K562 (cell line): ENCODE measurements around the gene ZNF22. TPM values are rescaled to one million over a fixed set of nuclear protein-coding genes. Genes with fewer than 3 reads are reported as not detected.

Experiments
- ATAC-seq: fragments of 200-7000 bp; cut with Tn5 transposase; 3 replicates; pipeline ENCODE4 v1.9.1; 2020; ENCODE audit warnings: moderate library complexity
- BruUV-seq: library from RNA; stranded (reverse); fragments of 400-500 nt; replicated peaks from 2 replicates; lab custom pipeline; 2021; lab: Mats Ljungman, UMichigan
- CTCF ChIA-PET: fragments of 300-600 bp; formaldehyde crosslinking; extraction: SDS; loops from one replicate; lab custom pipeline; 2021; ENCODE audit warnings: low intra/inter-chr PET ratio; lab: Yijun Ruan, JAX
- POLR2A ChIA-PET: fragments of 300-600, 350-650 bp; sonication (Branson Sonifier 250); formaldehyde crosslinking; extraction: SDS; loops from one replicate; lab custom pipeline; 2021; ENCODE audit warnings: antibody characterized with exemption, inconsistent platforms; lab: Yijun Ruan, JAX
- DNase-seq, 4 experiments: peaks; one replicate each; pipeline versions ENCODE4 v3.0.0 to v3.0.0-alpha.2; 2011 to 2018; ENCODE audit warnings: low spot score in 3 of 4, mixed read lengths in 3 of 4; ENCODE audit errors: extremely low read depth in 1 of 4
- FAIRE-seq: peaks from 2 replicates; lab custom pipeline; 2011; peaks lifted over from hg19 to GRCh38; lab: Jason Lieb, UNC
- H2AFZ ChIP-seq: 2 replicates; pipeline ENCODE4 v1.6.0; 2011; ENCODE audit warnings: low read depth, low read length, control low read depth, inconsistent platforms
- H3K27ac ChIP-seq: fragments of 200-600 bp; 3 replicates; pipeline ENCODE4 v1.8.0; 2011; ENCODE audit warnings: low read depth, mild to moderate bottlenecking, control low read depth, inconsistent platforms, low read length, moderate library complexity, mixed read lengths; ENCODE audit errors: extremely low read depth
- H3K27me3 ChIP-seq, 2 experiments: fragments of 300-600 bp in 1 of 2; 2 replicates in 1 of 2; 3 replicates in 1 of 2; pipeline versions ENCODE4 v1.6.0 to v1.8.0; 2011; ENCODE audit warnings: inconsistent platforms in 2 of 2, low read length in 2 of 2, mild to moderate bottlenecking in 1 of 2, mixed read lengths in 1 of 2, moderate library complexity in 1 of 2; ENCODE audit not compliant: control insufficient read depth in 2 of 2, insufficient read depth in 2 of 2
- H3K36me3 ChIP-seq: fragments of 300-600 bp; 3 replicates; pipeline ENCODE4 v1.8.0; 2011; ENCODE audit warnings: mild to moderate bottlenecking, low read length, inconsistent platforms; ENCODE audit not compliant: control insufficient read depth, insufficient read depth
- H3K4me1 ChIP-seq, 2 experiments: fragments of 200-600 bp in 1 of 2; replicated peaks in 1 of 2; 2 replicates in 1 of 2; 3 replicates in 1 of 2; pipeline versions ENCODE4 v1.5.1 to v1.8.0; 2011; ENCODE audit warnings: inconsistent platforms in 2 of 2, low read length in 2 of 2, mild to moderate bottlenecking in 1 of 2, mixed read lengths in 1 of 2, moderate library complexity in 1 of 2; ENCODE audit not compliant: control insufficient read depth in 2 of 2, insufficient read depth in 2 of 2
- H3K4me2 ChIP-seq: 2 replicates; pipeline ENCODE4 v1.6.1; 2011; ENCODE audit warnings: low read length, control low read depth, inconsistent platforms, mixed read lengths; ENCODE audit not compliant: insufficient read depth
- H3K4me3 ChIP-seq: fragments of 200-600 bp; sonication (generic), shearing (Covaris generic); 2 replicates; pipeline ENCODE4 v1.5.1; 2016; ENCODE audit warnings: control low read depth, inconsistent platforms
- H3K79me2 ChIP-seq: fragments of 200-600 bp; 3 replicates; pipeline ENCODE4 v1.8.0; 2011; ENCODE audit warnings: low read length, inconsistent platforms; ENCODE audit not compliant: control insufficient read depth, insufficient read depth
- H3K9ac ChIP-seq, 2 experiments: 2 replicates each; pipeline versions ENCODE4 v1.6.0 to v1.6.1; 2011; ENCODE audit warnings: low read depth in 2 of 2, low read length in 2 of 2, control low read depth in 1 of 2, inconsistent platforms in 1 of 2, mild to moderate bottlenecking in 1 of 2, mixed read lengths in 1 of 2; ENCODE audit not compliant: insufficient read depth in 1 of 2
- H3K9me1 ChIP-seq: one replicate; pipeline ENCODE4 v1.6.0; 2011; ENCODE audit warnings: inconsistent platforms, mild to moderate bottlenecking, low read length, moderate library complexity; ENCODE audit not compliant: control insufficient read depth, insufficient read depth
- H3K9me3 ChIP-seq: replicated peaks from 2 replicates; pipeline ENCODE4 v1.5.1; 2011; ENCODE audit warnings: low read depth, low read length, inconsistent platforms; ENCODE audit not compliant: control insufficient read depth, insufficient read depth
- H4K20me1 ChIP-seq: replicated peaks from 2 replicates; pipeline ENCODE4 v1.6.1; 2011; ENCODE audit warnings: low read length, inconsistent platforms, mixed read lengths; ENCODE audit not compliant: control insufficient read depth, insufficient read depth
- CEBPZ ChIP-seq: fragments of 150-350 bp; IDR thresholded peaks from 2 replicates; pipeline ENCODE4 v1.6.1; 2014; ENCODE audit warnings: low read depth, mild to moderate bottlenecking, low read length, borderline replicate concordance
- HNRNPH1 ChIP-seq: fragments of 200-400 bp; formaldehyde crosslinking; optimal IDR thresholded peaks from 2 replicates; pipeline ENCODE3; 2017; ENCODE audit warnings: low read depth, mild to moderate bottlenecking, low read length, moderate library complexity
- MED1 ChIP-seq: sonication (generic); formaldehyde crosslinking; IDR thresholded peaks from 2 replicates; pipeline ENCODE4 v1.8.1; 2023; ENCODE audit warnings: missing genetic modification reagents, borderline replicate concordance
- NR4A1 ChIP-seq, 2 experiments: fragments of 250-450 bp in 1 of 2; fragments of 450-650 bp in 1 of 2; sonication (Bioruptor Pico) in 1 of 2; IDR thresholded peaks; 2 replicates each; pipeline versions ENCODE4 v1.4.0 to v1.6.1; 2016 to 2020; ENCODE audit warnings: mild to moderate bottlenecking in 2 of 2, missing compliant biosample characterization in 1 of 2, missing genetic modification characterization in 1 of 2, moderate library complexity in 1 of 2
- RBM15 ChIP-seq: fragments of 200-400 bp; formaldehyde crosslinking; IDR thresholded peaks from 2 replicates; pipeline ENCODE4 v1.6.1; 2018; ENCODE audit warnings: mild to moderate bottlenecking, low read length, moderate library complexity; ENCODE audit not compliant: insufficient read depth
- YBX1 ChIP-seq: fragments of 450-650 bp; IDR thresholded peaks from 2 replicates; pipeline ENCODE4 v1.7.1; 2016; ENCODE audit warnings: mild to moderate bottlenecking
- ZNF212 ChIP-seq: fragments of 450-650 bp; formaldehyde crosslinking; IDR thresholded peaks from 2 replicates; pipeline ENCODE4 v1.4.0; 2020; ENCODE audit warnings: mild to moderate bottlenecking
- WGBS: fragments of 100-300 bp; shearing (Covaris generic); methylation state at CpG from one replicate; pipeline ENCODE4 v1.1.6; 2016; ENCODE audit warnings: low coverage, mixed read lengths; ENCODE audit not compliant: insufficient coverage; ENCODE audit errors: missing lambda C conversion rate; 5-methylcytosine and 5-hydroxymethylcytosine counted together
- in situ Hi-C: fragments of 300-500 bp; cut with MboI; formaldehyde crosslinking; loops from 4 replicates; pipeline ENCODE4 v1.15.0; 2018; ENCODE audit warnings: inconsistent platforms, mixed read lengths
- intact Hi-C: fragments of 100-400 bp; cut with micrococcal nuclease; formaldehyde crosslinking; loops from 2 replicates; pipeline ENCODE4 v1.14.2; 2022
- polyA plus RNA-seq, 8 experiments: library from polyadenylated mRNA; depleted of rRNA in 4 of 8; stranded (reverse) in 5 of 8; unstranded in 3 of 8; fragments of >200 nt; fragmentation: Nextera tagmentation in 2 of 8; fragmentation: Illumina TruSeq in 1 of 8; extraction: Ambion mirVana in 2 of 8; extraction: Trizol in 1 of 8; gene quantifications; 2 replicates each; pipeline versions ENCODE4 v1.2.1 to v1.2.3, GENCODE V29; 2011 to 2014; ENCODE audit warnings: inconsistent platforms in 1 of 8, missing spikeins in 1 of 8
- total RNA-seq, 7 experiments: library from RNA; depleted of rRNA in 6 of 7; stranded (reverse); fragments of >200 nt in 6 of 7; fragmentation: Illumina TruSeq in 2 of 7; extraction: Trizol in 2 of 7; gene quantifications; 2 replicates each; pipeline versions ENCODE4 v1.2.1 to v1.2.3, GENCODE V29; 2011 to 2021; ENCODE audit warnings: low replicate concordance in 1 of 7

ZNF22 gene
- total and polyA plus RNA-seq, 9 of the 15 experiments (the other 6 are each of a cell fraction or from before 2014, with no cell fraction given): 36.2 to 98.7 (median 51.2) TPM

- FAIRE-seq (no peak), DNase-seq (no peak)
- BruUV-seq: no TSS peak
- intact Hi-C loops: no loop called here
- TF ChIP-seq NR4A1 (CRISPR knock-in tag; IDR thresholded peaks at IDR 0.05) (no peak), NR4A1 (tag; IDR thresholded peaks at IDR 0.05) (no peak), HNRNPH1 (no peak), MED1 (CRISPR knock-in tag) (no peak), RBM15 (no peak), YBX1 (no peak), ZNF212 (CRISPR knock-in tag) (no peak), CEBPZ (no peak)
- TF ChIP-seq, all 486 proteins: peak for 0
- in situ Hi-C loops: no loop called here
- Histone ChIP-seq H3K27me3 (peaks cover 4 to 19% of the 10 kb centered on the region in 2 experiments), H3K9me3 (no peaks in the 10 kb centered on the region), H3K9me1 (no peaks in the 10 kb centered on the region), H3K79me2 (no peaks in the 10 kb centered on the region), H3K9ac (peak overlapping the region in 1 of 2 experiments; percentile 11; a peak in 1 of 4 replicates), H4K20me1 (no peaks in the 10 kb centered on the region), H3K27ac (no peak overlapping the region), H3K4me3 (no peak overlapping the region), H3K36me3 (no peaks in the 10 kb centered on the region), H2AFZ (no peak overlapping the region), H3K4me2 (no peak overlapping the region), H3K4me1 (peaks cover 36 to 42% of the 10 kb centered on the region in 2 experiments)
- POLR2A ChIA-PET: interaction anchor here (1.0 kb wide), 1 partner anchor 10 kb away, joined by 3 read pairs; no protein-coding TSS in a partner anchor
- CTCF ChIA-PET: no interaction called here
- ATAC-seq: no peak
- WGBS: 39% methylated on average over 13 of the region's 13 CpGs
Observed at GRCh38 chr10:44983066-44983894, 17.4 kb upstream of the ZNF22 start.
